SK-N-SH treated with all-trans-retinoic acid at 6 μM for 48 hours (cell line): ENCODE data around the gene PRCC.

ENCODE experiments used
- PATZ1 ChIP-seq: fragments of 250-450 bp; sonication (Bioruptor Pico); IDR thresholded peaks from 2 replicates; pipeline ENCODE4 v1.8.0; 2020; ENCODE audit warnings: mild to moderate bottlenecking, moderate library complexity, borderline replicate concordance
- POU6F1 ChIP-seq: fragments of 250-450 bp; sonication (Bioruptor Pico); IDR thresholded peaks from 2 replicates; pipeline ENCODE4 v1.8.0; 2021; ENCODE audit warnings: low read depth, mild to moderate bottlenecking, moderate library complexity, borderline replicate concordance
- PPARA ChIP-seq: fragments of 250-450 bp; sonication (Bioruptor Pico); IDR thresholded peaks from 2 replicates; pipeline ENCODE4 v1.5.0; 2020; ENCODE audit warnings: mild to moderate bottlenecking, borderline replicate concordance
- RARB ChIP-seq: fragments of 250-450 bp; sonication (Bioruptor Pico); IDR thresholded peaks from 2 replicates; pipeline ENCODE4 v1.8.0; 2021; ENCODE audit warnings: mild to moderate bottlenecking, moderate library complexity
- TOX ChIP-seq: fragments of 250-450 bp; sonication (Bioruptor Pico); IDR thresholded peaks from 2 replicates; pipeline ENCODE4 v1.8.0; 2021; ENCODE audit warnings: mild to moderate bottlenecking, moderate library complexity, borderline replicate concordance
- ZC3H10 ChIP-seq: fragments of 250-450 bp; sonication (Bioruptor Pico); IDR thresholded peaks from 2 replicates; pipeline ENCODE4 v1.5.1; 2021; ENCODE audit warnings: mild to moderate bottlenecking, moderate library complexity
- ZFP3 ChIP-seq: fragments of 250-450 bp; sonication (Bioruptor Pico); IDR thresholded peaks from 2 replicates; pipeline ENCODE4 v1.5.0; 2020; ENCODE audit warnings: mild to moderate bottlenecking, moderate library complexity
- ZFP30 ChIP-seq: fragments of 450-650 bp; formaldehyde crosslinking; IDR thresholded peaks from 2 replicates; pipeline ENCODE4 v1.5.0; 2022; ENCODE audit warnings: mild to moderate bottlenecking, moderate library complexity
- ZNF70 ChIP-seq: fragments of 450-650 bp; formaldehyde crosslinking; IDR thresholded peaks from 2 replicates; pipeline ENCODE4 v1.5.0; 2020; ENCODE audit warnings: mild to moderate bottlenecking, moderate library complexity
- ZNF8 ChIP-seq: fragments of 450-650 bp; formaldehyde crosslinking; IDR thresholded peaks from 2 replicates; pipeline ENCODE4 v1.5.0; 2020; ENCODE audit warnings: mild to moderate bottlenecking, moderate library complexity
- TF ChIP-seq, protein P1 (sequence below): fragments of 250-450 bp; sonication (Bioruptor Pico); IDR thresholded peaks from 2 replicates; pipeline ENCODE4 v1.5.1; 2020; ENCODE audit warnings: low read depth, mild to moderate bottlenecking, moderate library complexity

GRCh38 chr1:156773607-156774006 is 6.3 kb downstream of the PRCC start:
- TF ChIP-seq ZFP30 (CRISPR knock-in tag) (no peak), ZFP3 (no peak), ZC3H10 (CRISPR knock-in tag) (no peak), RARB (no peak), TOX (CRISPR knock-in tag) (no peak), ZNF8 (no peak), POU6F1 (no peak), PATZ1 (CRISPR knock-in tag) (no peak), ZNF70 (CRISPR knock-in tag) (no peak), PPARA (CRISPR knock-in tag) (no peak)
- TF ChIP-seq, protein P1, sequence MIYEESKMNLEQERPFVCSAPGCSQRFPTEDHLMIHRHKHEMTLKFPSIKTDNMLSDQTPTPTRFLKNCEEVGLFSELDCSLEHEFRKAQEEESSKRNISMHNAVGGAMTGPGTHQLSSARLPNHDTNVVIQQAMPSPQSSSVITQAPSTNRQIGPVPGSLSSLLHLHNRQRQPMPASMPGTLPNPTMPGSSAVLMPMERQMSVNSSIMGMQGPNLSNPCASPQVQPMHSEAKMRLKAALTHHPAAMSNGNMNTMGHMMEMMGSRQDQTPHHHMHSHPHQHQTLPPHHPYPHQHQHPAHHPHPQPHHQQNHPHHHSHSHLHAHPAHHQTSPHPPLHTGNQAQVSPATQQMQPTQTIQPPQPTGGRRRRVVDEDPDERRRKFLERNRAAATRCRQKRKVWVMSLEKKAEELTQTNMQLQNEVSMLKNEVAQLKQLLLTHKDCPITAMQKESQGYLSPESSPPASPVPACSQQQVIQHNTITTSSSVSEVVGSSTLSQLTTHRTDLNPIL (CRISPR knock-in tag) = no peak
